Measurements from ENCODE around the gene UNKL. TPM values are rescaled to one million over a fixed set of nuclear protein-coding genes. Genes with fewer than 3 reads are reported as not detected.

Gene UNKL
- total and polyA plus RNA-seq, 2 of the 8 experiments (the other 6 are each of a cell fraction or from before 2014, with no cell fraction given), result 25.1 to 31.8 TPM

DNA sequence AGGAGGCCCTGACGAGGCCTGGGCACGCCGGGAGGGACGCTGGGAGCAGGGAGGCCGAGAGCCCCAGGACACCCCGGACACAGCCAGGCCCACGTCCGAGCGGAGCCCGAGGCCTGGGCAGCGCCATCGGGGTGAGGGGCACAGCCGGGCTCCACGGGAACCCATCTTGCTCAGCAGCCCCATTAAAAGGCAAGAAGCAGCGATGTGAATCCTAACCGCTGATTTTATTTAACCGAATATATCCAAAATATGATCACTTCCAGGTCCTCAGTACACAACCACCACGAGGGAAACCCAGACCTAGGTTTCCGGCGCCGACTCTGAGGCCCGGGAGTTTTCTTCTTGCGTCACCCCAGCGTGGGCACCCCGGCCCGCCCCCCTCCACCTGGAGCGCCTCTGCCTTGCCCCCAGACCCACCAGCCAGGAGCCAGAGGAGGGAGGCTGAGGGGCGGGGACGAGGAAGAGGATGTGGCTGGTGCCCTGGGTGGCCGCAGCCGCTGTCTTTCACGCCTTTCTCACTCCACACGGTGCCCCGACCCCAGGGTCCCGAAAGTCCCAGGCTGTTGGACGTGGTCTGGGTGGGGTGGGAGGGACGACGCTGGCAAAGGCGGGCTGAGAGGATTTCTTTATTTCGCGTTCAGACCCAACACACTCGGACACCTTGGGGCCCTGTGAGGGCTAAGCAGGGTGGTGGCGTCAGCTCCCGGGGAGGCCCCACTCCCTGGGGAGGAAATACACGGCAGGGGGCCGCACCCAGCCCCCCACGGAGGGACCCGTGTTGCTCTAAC, 30.4 kb upstream of the UNKL start (continued):
- TF ChIP-seq, protein P1, sequence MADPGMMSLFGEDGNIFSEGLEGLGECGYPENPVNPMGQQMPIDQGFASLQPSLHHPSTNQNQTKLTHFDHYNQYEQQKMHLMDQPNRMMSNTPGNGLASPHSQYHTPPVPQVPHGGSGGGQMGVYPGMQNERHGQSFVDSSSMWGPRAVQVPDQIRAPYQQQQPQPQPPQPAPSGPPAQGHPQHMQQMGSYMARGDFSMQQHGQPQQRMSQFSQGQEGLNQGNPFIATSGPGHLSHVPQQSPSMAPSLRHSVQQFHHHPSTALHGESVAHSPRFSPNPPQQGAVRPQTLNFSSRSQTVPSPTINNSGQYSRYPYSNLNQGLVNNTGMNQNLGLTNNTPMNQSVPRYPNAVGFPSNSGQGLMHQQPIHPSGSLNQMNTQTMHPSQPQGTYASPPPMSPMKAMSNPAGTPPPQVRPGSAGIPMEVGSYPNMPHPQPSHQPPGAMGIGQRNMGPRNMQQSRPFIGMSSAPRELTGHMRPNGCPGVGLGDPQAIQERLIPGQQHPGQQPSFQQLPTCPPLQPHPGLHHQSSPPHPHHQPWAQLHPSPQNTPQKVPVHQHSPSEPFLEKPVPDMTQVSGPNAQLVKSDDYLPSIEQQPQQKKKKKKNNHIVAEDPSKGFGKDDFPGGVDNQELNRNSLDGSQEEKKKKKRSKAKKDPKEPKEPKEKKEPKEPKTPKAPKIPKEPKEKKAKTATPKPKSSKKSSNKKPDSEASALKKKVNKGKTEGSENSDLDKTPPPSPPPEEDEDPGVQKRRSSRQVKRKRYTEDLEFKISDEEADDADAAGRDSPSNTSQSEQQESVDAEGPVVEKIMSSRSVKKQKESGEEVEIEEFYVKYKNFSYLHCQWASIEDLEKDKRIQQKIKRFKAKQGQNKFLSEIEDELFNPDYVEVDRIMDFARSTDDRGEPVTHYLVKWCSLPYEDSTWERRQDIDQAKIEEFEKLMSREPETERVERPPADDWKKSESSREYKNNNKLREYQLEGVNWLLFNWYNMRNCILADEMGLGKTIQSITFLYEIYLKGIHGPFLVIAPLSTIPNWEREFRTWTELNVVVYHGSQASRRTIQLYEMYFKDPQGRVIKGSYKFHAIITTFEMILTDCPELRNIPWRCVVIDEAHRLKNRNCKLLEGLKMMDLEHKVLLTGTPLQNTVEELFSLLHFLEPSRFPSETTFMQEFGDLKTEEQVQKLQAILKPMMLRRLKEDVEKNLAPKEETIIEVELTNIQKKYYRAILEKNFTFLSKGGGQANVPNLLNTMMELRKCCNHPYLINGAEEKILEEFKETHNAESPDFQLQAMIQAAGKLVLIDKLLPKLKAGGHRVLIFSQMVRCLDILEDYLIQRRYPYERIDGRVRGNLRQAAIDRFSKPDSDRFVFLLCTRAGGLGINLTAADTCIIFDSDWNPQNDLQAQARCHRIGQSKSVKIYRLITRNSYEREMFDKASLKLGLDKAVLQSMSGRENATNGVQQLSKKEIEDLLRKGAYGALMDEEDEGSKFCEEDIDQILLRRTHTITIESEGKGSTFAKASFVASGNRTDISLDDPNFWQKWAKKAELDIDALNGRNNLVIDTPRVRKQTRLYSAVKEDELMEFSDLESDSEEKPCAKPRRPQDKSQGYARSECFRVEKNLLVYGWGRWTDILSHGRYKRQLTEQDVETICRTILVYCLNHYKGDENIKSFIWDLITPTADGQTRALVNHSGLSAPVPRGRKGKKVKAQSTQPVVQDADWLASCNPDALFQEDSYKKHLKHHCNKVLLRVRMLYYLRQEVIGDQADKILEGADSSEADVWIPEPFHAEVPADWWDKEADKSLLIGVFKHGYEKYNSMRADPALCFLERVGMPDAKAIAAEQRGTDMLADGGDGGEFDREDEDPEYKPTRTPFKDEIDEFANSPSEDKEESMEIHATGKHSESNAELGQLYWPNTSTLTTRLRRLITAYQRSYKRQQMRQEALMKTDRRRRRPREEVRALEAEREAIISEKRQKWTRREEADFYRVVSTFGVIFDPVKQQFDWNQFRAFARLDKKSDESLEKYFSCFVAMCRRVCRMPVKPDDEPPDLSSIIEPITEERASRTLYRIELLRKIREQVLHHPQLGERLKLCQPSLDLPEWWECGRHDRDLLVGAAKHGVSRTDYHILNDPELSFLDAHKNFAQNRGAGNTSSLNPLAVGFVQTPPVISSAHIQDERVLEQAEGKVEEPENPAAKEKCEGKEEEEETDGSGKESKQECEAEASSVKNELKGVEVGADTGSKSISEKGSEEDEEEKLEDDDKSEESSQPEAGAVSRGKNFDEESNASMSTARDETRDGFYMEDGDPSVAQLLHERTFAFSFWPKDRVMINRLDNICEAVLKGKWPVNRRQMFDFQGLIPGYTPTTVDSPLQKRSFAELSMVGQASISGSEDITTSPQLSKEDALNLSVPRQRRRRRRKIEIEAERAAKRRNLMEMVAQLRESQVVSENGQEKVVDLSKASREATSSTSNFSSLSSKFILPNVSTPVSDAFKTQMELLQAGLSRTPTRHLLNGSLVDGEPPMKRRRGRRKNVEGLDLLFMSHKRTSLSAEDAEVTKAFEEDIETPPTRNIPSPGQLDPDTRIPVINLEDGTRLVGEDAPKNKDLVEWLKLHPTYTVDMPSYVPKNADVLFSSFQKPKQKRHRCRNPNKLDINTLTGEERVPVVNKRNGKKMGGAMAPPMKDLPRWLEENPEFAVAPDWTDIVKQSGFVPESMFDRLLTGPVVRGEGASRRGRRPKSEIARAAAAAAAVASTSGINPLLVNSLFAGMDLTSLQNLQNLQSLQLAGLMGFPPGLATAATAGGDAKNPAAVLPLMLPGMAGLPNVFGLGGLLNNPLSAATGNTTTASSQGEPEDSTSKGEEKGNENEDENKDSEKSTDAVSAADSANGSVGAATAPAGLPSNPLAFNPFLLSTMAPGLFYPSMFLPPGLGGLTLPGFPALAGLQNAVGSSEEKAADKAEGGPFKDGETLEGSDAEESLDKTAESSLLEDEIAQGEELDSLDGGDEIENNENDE (IDR thresholded peaks at IDR 0.05; ENCODE audit: insufficient replicate concordance, low read length), result no peak
- no peak for TF ChIP-seq SIX5 (IDR thresholded peaks at IDR 0.05; ENCODE audit: low read depth, low read length)
- TF ChIP-seq JUN (IDR thresholded peaks at IDR 0.05; ENCODE audit: low read depth, low read length), result no peak
- TF ChIP-seq TAF7 (optimal IDR thresholded peaks at IDR 0.05; ENCODE audit: borderline replicate concordance, low read depth, low read length), result no peak
